ENCODE data around the gene PJA1.

DNA sequence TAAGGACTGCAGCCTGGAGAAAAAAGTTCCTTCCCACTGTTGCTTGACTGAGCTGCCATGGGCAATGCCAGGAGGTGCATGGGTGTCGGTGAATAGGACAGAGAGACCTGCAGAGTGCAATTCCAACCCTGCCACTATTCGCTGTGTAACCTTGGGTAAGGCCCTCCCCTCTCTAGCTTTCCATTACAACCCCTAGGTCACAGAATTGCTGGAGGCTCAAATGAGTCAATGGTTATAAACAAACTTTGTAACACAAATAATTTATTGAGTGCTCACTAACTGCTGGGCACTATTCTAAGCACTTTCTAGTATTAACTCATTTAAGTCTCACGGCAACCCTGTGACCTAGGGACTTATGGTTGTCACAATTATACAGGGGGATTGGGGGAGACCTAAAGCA is 37.8 kb downstream of the PJA1 start:
- TF ChIP-seq CTCF (IDR thresholded peaks at IDR 0.05) = no peak
- no peak for TF ChIP-seq POLR2A (IDR thresholded peaks at IDR 0.05)

Data from right lobe of liver (tissue), 4 donors.